Rectal smooth muscle tissue (tissue), 1 donor: ENCODE results near the gene WDR45.

Experiments
- H3K27ac ChIP-seq: one replicate; pipeline ENCODE4 v1.7.0; 2013; ENCODE audit warnings: low read depth, low read length, inconsistent platforms
- H3K27me3 ChIP-seq: one replicate; pipeline ENCODE4 v1.7.0; 2013; ENCODE audit warnings: low read length; ENCODE audit not compliant: control insufficient read depth, insufficient read depth
- H3K36me3 ChIP-seq: one replicate; pipeline ENCODE4 v1.7.0; 2013; ENCODE audit warnings: low read length; ENCODE audit not compliant: control insufficient read depth, insufficient read depth
- H3K4me1 ChIP-seq: one replicate; pipeline ENCODE4 v1.7.0; 2013; ENCODE audit warnings: low read length; ENCODE audit not compliant: control insufficient read depth, insufficient read depth
- H3K4me3 ChIP-seq: one replicate; pipeline ENCODE4 v1.7.0; 2013; ENCODE audit warnings: low read length
- H3K9ac ChIP-seq: one replicate; pipeline ENCODE4 v1.7.0; 2013; ENCODE audit warnings: low read length

The WDR45 gene

GRCh38 chrX:49106296-49106695 is 26.6 kb upstream of the WDR45 start:
- no peak overlapping the region for H3K4me3 ChIP-seq
- H3K36me3 ChIP-seq, result no peaks in the 10 kb centered on the region
- H3K4me1 ChIP-seq, result no peaks in the 10 kb centered on the region
- H3K9ac ChIP-seq, result no peak overlapping the region
- H3K27me3 ChIP-seq, result no peaks in the 10 kb centered on the region
- H3K27ac ChIP-seq, result no peak overlapping the region

GRCh38 chrX:49103637-49104036 is 23.9 kb upstream of the WDR45 start:
- Histone ChIP-seq H3K27me3 (no peaks in the 10 kb centered on the region), H3K4me3 (no peak overlapping the region), H3K9ac (no peak overlapping the region), H3K4me1 (no peaks in the 10 kb centered on the region), H3K36me3 (no peaks in the 10 kb centered on the region), H3K27ac (no peak overlapping the region)

GRCh38 chrX:49102190-49102589 is 22.5 kb upstream of the WDR45 start:
- Histone ChIP-seq H3K27me3 (no peaks in the 10 kb centered on the region), H3K4me3 (no peak overlapping the region), H3K9ac (no peak overlapping the region), H3K36me3 (no peaks in the 10 kb centered on the region), H3K27ac (no peak overlapping the region), H3K4me1 (no peaks in the 10 kb centered on the region)

GRCh38 chrX:49101629-49101984 is 21.9 kb upstream of the WDR45 start:
- H3K27ac ChIP-seq, result no peak overlapping the region
- H3K27me3 ChIP-seq, result no peaks in the 10 kb centered on the region
- peak overlapping the region; percentile 71 for H3K4me3 ChIP-seq
- H3K9ac ChIP-seq, result no peak overlapping the region
- H3K36me3 ChIP-seq, result no peaks in the 10 kb centered on the region
- H3K4me1 ChIP-seq, result no peaks in the 10 kb centered on the region

GRCh38 chrX:49100704-49101628 is 21.3 kb upstream of the WDR45 start:
- Histone ChIP-seq H3K4me1 (no peaks in the 10 kb centered on the region), H3K27me3 (no peaks in the 10 kb centered on the region), H3K27ac (peak overlapping the region; percentile 62), H3K4me3 (peak overlapping the region; percentile 77), H3K9ac (peak overlapping the region; percentile 45), H3K36me3 (no peaks in the 10 kb centered on the region)

- H3K9ac ChIP-seq, result no peak overlapping the region
- no peaks in the 10 kb centered on the region for H3K27me3 ChIP-seq
- H3K27ac ChIP-seq, result no peak overlapping the region
- H3K4me1 ChIP-seq, result no peaks in the 10 kb centered on the region
- no peaks in the 10 kb centered on the region for H3K36me3 ChIP-seq
- H3K4me3 ChIP-seq, result no peak overlapping the region
These were observed 16.7 kb upstream of the WDR45 start for GRCh38 chrX:49096419-49096818.

- H3K9ac ChIP-seq, result no peak overlapping the region
- H3K4me1 ChIP-seq, result no peaks in the 10 kb centered on the region
- no peaks in the 10 kb centered on the region for H3K27me3 ChIP-seq
- H3K4me3 ChIP-seq, result no peak overlapping the region
- no peak overlapping the region for H3K27ac ChIP-seq
- no peaks in the 10 kb centered on the region for H3K36me3 ChIP-seq
These were observed 9.9 kb upstream of the WDR45 start for GRCh38 chrX:49089553-49089952.

- Histone ChIP-seq H3K27me3 (no peaks in the 10 kb centered on the region), H3K4me1 (no peaks in the 10 kb centered on the region), H3K4me3 (no peak overlapping the region), H3K36me3 (no peaks in the 10 kb centered on the region), H3K27ac (no peak overlapping the region), H3K9ac (no peak overlapping the region)
These were observed 2.7 kb upstream of the WDR45 start for GRCh38 chrX:49082271-49082871.

GRCh38 chrX:49077941-49078340 is 1.7 kb downstream of the WDR45 start:
- H3K27ac ChIP-seq, result no peak overlapping the region
- H3K4me1 ChIP-seq, result no peaks in the 10 kb centered on the region
- H3K9ac ChIP-seq, result no peak overlapping the region
- H3K4me3 ChIP-seq, result no peak overlapping the region
- H3K36me3 ChIP-seq, result peaks cover 3% of the 10 kb centered on the region
- H3K27me3 ChIP-seq, result no peaks in the 10 kb centered on the region

GRCh38 chrX:49075347-49075746 is 4.3 kb downstream of the WDR45 start:
- Histone ChIP-seq H3K4me1 (peaks cover 2% of the 10 kb centered on the region), H3K9ac (no peak overlapping the region), H3K27ac (no peak overlapping the region), H3K4me3 (no peak overlapping the region), H3K36me3 (peaks cover 3% of the 10 kb centered on the region), H3K27me3 (no peaks in the 10 kb centered on the region)

GRCh38 chrX:49073601-49074575 is 5.8 kb downstream of the WDR45 start, which contains the start of gene PRAF2:
PRAF2 (minus strand) TSS chrX:49074002; CDS start chrX:49073987, 15 bp downstream.
- H3K9ac ChIP-seq, result peak within 1 kb of the TSS; percentile 36
- H3K27ac ChIP-seq, result peak within 1 kb of the TSS; percentile 69
- H3K4me3 ChIP-seq, result peak within 1 kb of the TSS; percentile 79
- peaks cover 2% of the 10 kb centered on the region for H3K4me1 ChIP-seq
- H3K27me3 ChIP-seq, result peaks cover 2% of the 10 kb centered on the region
- H3K36me3 ChIP-seq, result peaks cover 3% of the 10 kb centered on the region

- peaks cover 3% of the 10 kb centered on the region for H3K36me3 ChIP-seq
- peak overlapping the region; percentile 19 for H3K9ac ChIP-seq
- H3K4me1 ChIP-seq, result peaks cover 2% of the 10 kb centered on the region
- peak overlapping the region; percentile 18 for H3K27ac ChIP-seq
- H3K4me3 ChIP-seq, result peak overlapping the region; percentile 79
- peaks cover 2% of the 10 kb centered on the region for H3K27me3 ChIP-seq
These were observed 7.0 kb downstream of the WDR45 start for GRCh38 chrX:49072712-49073095.
